IMR-90 (cell line): ENCODE results near the gene NUDT16. TPM values are rescaled to one million over a fixed set of nuclear protein-coding genes. Genes with fewer than 3 reads are reported as not detected.

Experiments used
- ATAC-seq: fragments of 200-7000 bp; cut with Tn5 transposase; 2 replicates; pipeline ENCODE4 v1.9.1; 2020; ENCODE audit warnings: low read depth, mild to moderate bottlenecking, moderate library complexity
- BruUV-seq: library from RNA; stranded (reverse); fragments of 400-500 nt; replicated peaks from 2 replicates; lab custom pipeline; 2021; lab: Mats Ljungman, UMichigan
- CTCF ChIA-PET: fragments of 300-600 bp; formaldehyde crosslinking; extraction: SDS; loops from one replicate; lab custom pipeline; 2021; ENCODE audit warnings: antibody characterized with exemption; lab: Yijun Ruan, JAX
- POLR2A ChIA-PET: fragments of 300-600 bp; sonication (Branson Sonifier 250); formaldehyde crosslinking; loops from one replicate; lab custom pipeline; 2022; ENCODE audit warnings: antibody characterized with exemption; ENCODE audit not compliant: unreplicated experiment; lab: Charles Lee
- DNase-seq: peaks from one replicate; pipeline ENCODE4 v3.0.0; 2013
- H2AFZ ChIP-seq: replicated peaks from 2 replicates; pipeline ENCODE3; 2013; ENCODE audit warnings: low read length, mild to moderate bottlenecking; ENCODE audit not compliant: poor library complexity
- H2AK5ac ChIP-seq: 2 replicates; pipeline ENCODE4 v1.6.1; 2013; ENCODE audit warnings: low read depth, low read length, inconsistent platforms
- H2AK9ac ChIP-seq: replicated peaks from 2 replicates; pipeline ENCODE3; 2013; ENCODE audit warnings: mild to moderate bottlenecking, low read depth, low read length, moderate library complexity; ENCODE audit not compliant: poor library complexity
- H2BK120ac ChIP-seq: 2 replicates; pipeline ENCODE4 v1.6.1; 2013; ENCODE audit warnings: low read depth, low read length, inconsistent platforms
- H2BK15ac ChIP-seq: 3 replicates; pipeline ENCODE4 v1.6.1; 2013; ENCODE audit warnings: low read depth, low read length, inconsistent platforms
- H2BK20ac ChIP-seq: 2 replicates; pipeline ENCODE4 v1.6.1; 2013; ENCODE audit warnings: low read depth, mild to moderate bottlenecking, inconsistent platforms, low read length, moderate library complexity
- H2BK5ac ChIP-seq: 2 replicates; pipeline ENCODE4 v1.6.1; 2013; ENCODE audit warnings: mild to moderate bottlenecking, low read depth, low read length, inconsistent platforms; ENCODE audit not compliant: poor library complexity, severe bottlenecking
- H3K14ac ChIP-seq: replicated peaks from 2 replicates; pipeline ENCODE4 v1.6.1; 2013; ENCODE audit warnings: low read depth, low read length, inconsistent platforms
- H3K18ac ChIP-seq: 2 replicates; pipeline ENCODE4 v1.6.1; 2013; ENCODE audit warnings: low read depth, low read length, control low read depth
- H3K23ac ChIP-seq: 2 replicates; pipeline ENCODE4 v1.6.1; 2013; ENCODE audit warnings: low read depth, low read length, inconsistent platforms
- H3K27ac ChIP-seq: 2 replicates; pipeline ENCODE4 v1.5.1; 2013; ENCODE audit warnings: mild to moderate bottlenecking, control low read depth, low read length; ENCODE audit not compliant: insufficient read depth
- H3K27me3 ChIP-seq: 2 replicates; pipeline ENCODE4 v1.6.1; 2013; ENCODE audit warnings: low read length; ENCODE audit not compliant: control insufficient read depth, insufficient read depth
- H3K36me3 ChIP-seq: 2 replicates; pipeline ENCODE4 v1.6.1; 2013; ENCODE audit warnings: low read length, mixed read lengths; ENCODE audit not compliant: control insufficient read depth, insufficient read depth
- H3K4ac ChIP-seq: 2 replicates; pipeline ENCODE4 v1.6.1; 2013; ENCODE audit warnings: low read depth, low read length, inconsistent platforms
- H3K4me1 ChIP-seq: 2 replicates; pipeline ENCODE4 v1.6.1; 2013; ENCODE audit warnings: low read length, mixed read lengths; ENCODE audit not compliant: control insufficient read depth, insufficient read depth
- H3K4me2 ChIP-seq: 2 replicates; pipeline ENCODE4 v1.6.1; 2013; ENCODE audit warnings: low read depth, mild to moderate bottlenecking, control low read depth, low read length, moderate library complexity
- H3K4me3 ChIP-seq: 2 replicates; pipeline ENCODE4 v1.5.1; 2013; ENCODE audit warnings: low read depth, mild to moderate bottlenecking, control low read depth, low read length, moderate library complexity; ENCODE audit not compliant: insufficient read depth
- H3K56ac ChIP-seq: 2 replicates; pipeline ENCODE4 v1.6.1; 2013; ENCODE audit warnings: low read length, inconsistent platforms; ENCODE audit not compliant: insufficient read depth; ENCODE audit errors: extremely low read depth
- H3K79me1 ChIP-seq, 2 experiments: 2 replicates each; pipeline ENCODE4 v1.6.1; 2013; ENCODE audit warnings: low read length in 2 of 2, inconsistent platforms in 1 of 2, low read depth in 1 of 2
- H3K9ac ChIP-seq: 2 replicates; pipeline ENCODE4 v1.6.1; 2013; ENCODE audit warnings: low read depth, low read length, control low read depth
- H3K9me1 ChIP-seq: 2 replicates; pipeline ENCODE4 v1.6.1; 2013; ENCODE audit warnings: low read length, inconsistent platforms; ENCODE audit not compliant: insufficient read depth
- H3K9me3 ChIP-seq: 2 replicates; pipeline ENCODE4 v1.6.1; 2013; ENCODE audit warnings: low read length; ENCODE audit not compliant: control insufficient read depth, insufficient read depth
- H4K20me1 ChIP-seq: 2 replicates; pipeline ENCODE4 v1.6.1; 2013; ENCODE audit warnings: low read length, inconsistent platforms; ENCODE audit not compliant: insufficient read depth
- H4K5ac ChIP-seq: 2 replicates; pipeline ENCODE4 v1.6.1; 2013; ENCODE audit warnings: mild to moderate bottlenecking, low read depth, low read length, control low read depth
- H4K8ac ChIP-seq, 2 experiments: 2 replicates each; pipeline ENCODE4 v1.6.1; 2013; ENCODE audit warnings: low read depth in 2 of 2, low read length in 2 of 2, control low read depth in 1 of 2, inconsistent platforms in 1 of 2
- H4K91ac ChIP-seq: 2 replicates; pipeline ENCODE4 v1.6.1; 2013; ENCODE audit warnings: low read depth, low read length, inconsistent platforms; ENCODE audit not compliant: insufficient read depth
- MAZ ChIP-seq: IDR thresholded peaks from 2 replicates; pipeline ENCODE4 v1.6.1; 2012; ENCODE audit warnings: low read depth, mild to moderate bottlenecking, low read length, improper control_type of control experiment, moderate library complexity, borderline replicate concordance
- NFE2L2 ChIP-seq: fragments of 150-350 bp; IDR thresholded peaks from 2 replicates; pipeline ENCODE4 v1.6.1; 2016; ENCODE audit warnings: low read depth, mild to moderate bottlenecking, low read length
- USF2 ChIP-seq: fragments of 150-350 bp; IDR thresholded peaks from 2 replicates; pipeline ENCODE4 v1.6.1; 2017; ENCODE audit warnings: mild to moderate bottlenecking, antibody characterized with exemption, low read length, low read depth
- WGBS, 2 experiments: methylation state at CpG; one replicate each; pipeline versions ENCODE4 v1.1.5 to v1.1.7; 2013; ENCODE audit warnings: missing lambda C conversion rate in 2 of 2; ENCODE audit not compliant: insufficient read length in 1 of 2; ENCODE audit errors: extremely low coverage in 2 of 2; 5-methylcytosine and 5-hydroxymethylcytosine counted together
- dilution Hi-C: fragments of 300-500 bp; cut with HindIII; formaldehyde crosslinking; loops from one replicate; pipeline ENCODE4 v1.14.3; 2018; ENCODE audit warnings: low sequenced_read_pairs; ENCODE audit not compliant: unreplicated experiment
- in situ Hi-C: fragments of 300-500 bp; cut with MboI; formaldehyde crosslinking; loops from 3 replicates; pipeline ENCODE4 v1.14.3; 2019; ENCODE audit warnings: low sequenced_read_pairs, inconsistent platforms, mixed read lengths
- intact Hi-C: fragments of 100-400 bp; cut with micrococcal nuclease; formaldehyde crosslinking; loops from 2 replicates; pipeline ENCODE4 v1.10.0; 2022
- polyA plus RNA-seq, 3 experiments: library from polyadenylated mRNA; depleted of rRNA; stranded (reverse); fragments of >200 nt; gene quantifications; 2 replicates each; pipeline ENCODE4 v1.2.3, GENCODE V29; 2012; ENCODE audit warnings: low replicate concordance in 1 of 3
- total RNA-seq: library from RNA; depleted of rRNA; stranded (reverse); fragments of >200 nt; gene quantifications from 2 replicates; pipeline ENCODE4 v1.2.3, GENCODE V29; 2012

Gene NUDT16
- total and polyA plus RNA-seq, 2 of the 4 experiments (the other 2 are of a cell fraction), result 8.9 to 10.4 TPM

GRCh38 chr3:131350506-131350905 lies 31.1 kb upstream of the NUDT16 start:
- in situ Hi-C loops, result no loop called here
- H3K56ac ChIP-seq, result no peak overlapping the region
- no peak overlapping the region for H4K91ac ChIP-seq
- no peak overlapping the region for H2AK5ac ChIP-seq
- ATAC-seq (no peak; the same call in 1 of the 2 replicates), DNase-seq (peak; percentile 22)
- no CpG with 5 or more reads among the region's 1 CpG for WGBS, 2 experiments
- ChIA-PET CTCF (no interaction called here), POLR2A (no interaction called here)
- no peaks in the 10 kb centered on the region for H3K79me1 ChIP-seq
- no peak overlapping the region for H3K4ac ChIP-seq
- H3K23ac ChIP-seq, result no peak overlapping the region
- H2BK20ac ChIP-seq, result no peak overlapping the region
- H2AFZ ChIP-seq, result no peak overlapping the region
- H4K5ac ChIP-seq, result no peak overlapping the region
- no peaks in the 10 kb centered on the region for H3K9me1 ChIP-seq
- H2BK120ac ChIP-seq, result no peak overlapping the region
- no peak overlapping the region for H3K27ac ChIP-seq
- H3K4me1 ChIP-seq, result no peaks in the 10 kb centered on the region
- no TSS peak for BruUV-seq
- no peak overlapping the region for H3K4me3 ChIP-seq
- no peak overlapping the region for H3K14ac ChIP-seq
- H3K27me3 ChIP-seq, result no peaks in the 10 kb centered on the region
- H2BK5ac ChIP-seq, result no peak overlapping the region
- no peak overlapping the region for H2AK9ac ChIP-seq
- H3K9me3 ChIP-seq, result no peaks in the 10 kb centered on the region
- H3K9ac ChIP-seq, result no peak overlapping the region
- intact Hi-C loops, result no loop called here
- no peak overlapping the region for H3K4me2 ChIP-seq
- H2BK15ac ChIP-seq, result no peak overlapping the region
- H4K8ac ChIP-seq, result no peak overlapping the region
- H3K36me3 ChIP-seq, result no peaks in the 10 kb centered on the region
- dilution Hi-C loops, result no loop called here
- TF ChIP-seq USF2 (no peak), MAZ (no peak), NFE2L2 (peak; percentile 62)
- H4K20me1 ChIP-seq, result no peaks in the 10 kb centered on the region
- H3K18ac ChIP-seq, result no peak overlapping the region
